ENCODE results near the gene DNAJC2.
"Not testable (repeated sequence)": the region's sequence is repeated elsewhere in the genome, so short reads cannot be mapped to it uniquely, and the experiment has no call there.

Gene DNAJC2

DNA sequence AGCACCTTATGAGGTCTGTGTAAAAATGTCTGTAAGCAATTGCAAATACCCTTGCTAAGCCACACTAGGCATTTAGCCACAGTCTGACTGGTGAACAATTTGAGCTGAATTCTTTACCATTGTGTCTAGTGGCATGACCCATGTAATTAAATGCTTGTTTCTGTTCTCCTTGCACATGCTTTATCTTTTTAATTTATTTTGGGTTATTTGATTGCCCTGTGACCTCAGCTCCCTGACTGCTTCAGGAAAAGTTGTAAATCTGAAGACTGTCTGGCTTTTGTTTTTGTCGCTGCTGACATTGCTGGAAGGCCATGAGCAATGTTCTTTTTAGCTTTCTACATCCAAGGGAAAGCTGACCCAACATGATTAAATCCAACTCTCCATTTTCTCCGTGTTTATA lies 78.3 kb downstream of the DNAJC2 start:
- DNase-seq (ENCODE audit: low read depth in 2 of 2): not testable (repeated sequence)

- not testable (repeated sequence) for DNase-seq (ENCODE audit: low read depth in 2 of 2)
Measured at GRCh38 chr7:103264054-103264453, 80.5 kb downstream of the DNAJC2 start.

All from stimulated activated CD4-positive, alpha-beta T cell treated with anti-CD3 and anti-CD28 coated beads, Interleukin-1b, Interleukin-23, amount 100 ng/mL, for 4 hours (primary cell).